AG04450 (cell line): ENCODE results near the gene BMPER. TPM values are rescaled to one million over a fixed set of nuclear protein-coding genes. Genes with fewer than 3 reads are reported as not detected.

ENCODE experiments used
- CTCF ChIA-PET: fragments of 300-600, 350-600 bp; formaldehyde crosslinking; extraction: SDS; loops from one replicate; lab custom pipeline; 2022; ENCODE audit warnings: antibody characterized with exemption, inconsistent platforms; lab: Charles Lee
- POLR2A ChIA-PET: fragments of 350-600 bp; formaldehyde crosslinking; extraction: SDS; loops from one replicate; lab custom pipeline; 2021; ENCODE audit warnings: antibody characterized with exemption, inconsistent platforms; lab: Yijun Ruan, JAX
- DNase-seq: peaks from one replicate; pipeline ENCODE4 v3.0.0-alpha.2; 2011; ENCODE audit warnings: low read depth, low spot score
- H3K27ac ChIP-seq: one replicate; pipeline ENCODE4 v1.5.1; 2012; ENCODE audit warnings: low read depth, low read length, control low read depth
- H3K27me3 ChIP-seq: one replicate; pipeline ENCODE4 v1.6.0; 2012; ENCODE audit warnings: low read length; ENCODE audit not compliant: control insufficient read depth, insufficient read depth
- H3K4me3 ChIP-seq: 2 replicates; pipeline ENCODE4 v1.5.1; 2011; ENCODE audit warnings: mild to moderate bottlenecking, low read depth, low read length, control low read depth
- H3K9me3 ChIP-seq: 2 replicates; pipeline ENCODE4 v1.5.1; 2012; ENCODE audit warnings: low read length; ENCODE audit not compliant: control insufficient read depth, insufficient read depth
- polyA plus RNA-seq: library from polyadenylated mRNA; depleted of rRNA; stranded (reverse); fragments of >200 nt; gene quantifications from 2 replicates; pipeline ENCODE4 v1.2.3, GENCODE V29; 2011
- TF ChIP-seq, protein P1 (sequence below): IDR thresholded peaks from 2 replicates; pipeline ENCODE4 v1.5.1; 2011; ENCODE audit warnings: low read depth, low read length, control low read depth, inconsistent platforms

Gene BMPER
- polyA plus RNA-seq, 1 experiment: 1.1 TPM

DNA sequence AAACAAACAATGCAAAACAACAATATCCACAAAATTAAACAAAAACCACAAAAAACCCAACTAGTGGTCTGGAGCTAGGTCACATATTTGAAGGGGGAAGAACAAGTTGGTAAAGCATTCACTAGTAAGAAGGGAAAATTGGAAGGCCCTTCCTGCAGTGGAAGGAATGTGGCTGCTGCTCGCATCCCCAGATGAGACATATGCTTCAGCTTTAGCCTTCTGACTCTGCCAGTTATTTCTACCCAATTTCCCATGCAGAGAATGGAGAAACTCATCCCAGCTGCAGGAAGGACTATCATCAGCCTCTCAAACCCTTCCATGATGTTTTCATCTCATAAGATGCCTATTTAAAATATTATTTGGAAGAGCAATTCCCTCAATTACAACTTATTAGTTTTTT is 176.6 kb downstream of the BMPER start:
- no peak overlapping the region for H3K4me3 ChIP-seq
- no peaks in the 10 kb centered on the region for H3K27me3 ChIP-seq
- ChIA-PET POLR2A (no interaction called here), CTCF (interaction anchor here (1.4 kb wide), 1 partner anchor 149 kb away, joined by 10 read pairs; no protein-coding TSS in a partner anchor)
- H3K9me3 ChIP-seq: peaks cover 4% of the 10 kb centered on the region; the same call in 1 of the 2 replicates
- H3K27ac ChIP-seq: no peak overlapping the region
- TF ChIP-seq, protein P1, sequence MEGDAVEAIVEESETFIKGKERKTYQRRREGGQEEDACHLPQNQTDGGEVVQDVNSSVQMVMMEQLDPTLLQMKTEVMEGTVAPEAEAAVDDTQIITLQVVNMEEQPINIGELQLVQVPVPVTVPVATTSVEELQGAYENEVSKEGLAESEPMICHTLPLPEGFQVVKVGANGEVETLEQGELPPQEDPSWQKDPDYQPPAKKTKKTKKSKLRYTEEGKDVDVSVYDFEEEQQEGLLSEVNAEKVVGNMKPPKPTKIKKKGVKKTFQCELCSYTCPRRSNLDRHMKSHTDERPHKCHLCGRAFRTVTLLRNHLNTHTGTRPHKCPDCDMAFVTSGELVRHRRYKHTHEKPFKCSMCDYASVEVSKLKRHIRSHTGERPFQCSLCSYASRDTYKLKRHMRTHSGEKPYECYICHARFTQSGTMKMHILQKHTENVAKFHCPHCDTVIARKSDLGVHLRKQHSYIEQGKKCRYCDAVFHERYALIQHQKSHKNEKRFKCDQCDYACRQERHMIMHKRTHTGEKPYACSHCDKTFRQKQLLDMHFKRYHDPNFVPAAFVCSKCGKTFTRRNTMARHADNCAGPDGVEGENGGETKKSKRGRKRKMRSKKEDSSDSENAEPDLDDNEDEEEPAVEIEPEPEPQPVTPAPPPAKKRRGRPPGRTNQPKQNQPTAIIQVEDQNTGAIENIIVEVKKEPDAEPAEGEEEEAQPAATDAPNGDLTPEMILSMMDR: no peak
- no peak for DNase-seq

DNA sequence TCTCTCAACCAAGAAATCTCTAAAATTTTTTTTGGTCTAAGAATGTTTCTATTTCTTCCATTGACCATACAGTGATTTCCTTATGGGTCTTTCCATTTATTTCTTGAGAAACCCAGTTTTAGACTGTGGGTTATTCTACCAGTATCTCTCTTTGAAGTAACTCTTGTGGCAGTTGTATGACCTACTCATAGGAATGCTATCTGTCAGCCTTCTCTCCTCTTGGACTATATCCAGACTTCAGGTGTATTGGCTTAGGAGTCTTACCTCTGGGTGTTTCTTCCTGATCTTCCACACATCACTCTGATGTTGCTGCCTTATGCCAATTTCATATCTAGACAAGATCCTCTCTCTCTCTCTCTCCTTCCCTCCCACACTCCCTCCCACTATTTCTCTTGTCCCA is 178.1 kb downstream of the BMPER start:
- CTCF ChIA-PET: no interaction called here
- no peak for DNase-seq

DNA sequence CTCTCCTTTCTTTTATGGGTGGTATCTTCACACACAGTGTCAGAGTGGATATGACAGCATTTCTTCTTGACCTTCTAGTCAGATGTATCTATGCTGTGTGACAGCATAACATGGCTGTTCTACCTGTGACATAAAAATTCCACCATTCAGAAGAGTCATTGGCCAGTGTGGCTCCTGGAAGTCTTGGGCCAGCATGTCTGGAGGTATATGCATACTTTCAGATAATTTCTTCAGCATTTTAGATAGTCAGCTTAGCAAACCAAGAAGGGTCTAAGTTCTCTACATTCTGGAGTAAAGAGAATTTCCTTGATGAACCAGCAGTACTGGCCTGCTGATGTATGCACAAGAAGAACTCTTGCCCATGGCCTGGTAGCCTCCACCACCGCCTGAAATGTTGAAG is 179.3 kb downstream of the BMPER start:
- POLR2A ChIA-PET: no interaction called here
- TF ChIP-seq, protein P1: no peak
- Histone ChIP-seq H3K4me3 (no peak overlapping the region), H3K9me3 (no peaks in the 10 kb centered on the region), H3K27ac (no peak overlapping the region), H3K27me3 (no peaks in the 10 kb centered on the region)
- no peak for DNase-seq
- CTCF ChIA-PET: interaction anchor here (2.0 to 2.2 kb wide), 2 partner anchors 102 to 152 kb away, joined by 7 to 10 read pairs; no protein-coding TSS in a partner anchor

More for the DNA sequence above, 178.1 kb downstream of the BMPER start:
- Histone ChIP-seq H3K4me3 (no peak overlapping the region), H3K27ac (no peak overlapping the region), H3K27me3 (no peaks in the 10 kb centered on the region), H3K9me3 (peaks cover 4% of the 10 kb centered on the region; the same call in 1 of the 2 replicates)
- POLR2A ChIA-PET: no interaction called here
- TF ChIP-seq, protein P1: no peak

DNA sequence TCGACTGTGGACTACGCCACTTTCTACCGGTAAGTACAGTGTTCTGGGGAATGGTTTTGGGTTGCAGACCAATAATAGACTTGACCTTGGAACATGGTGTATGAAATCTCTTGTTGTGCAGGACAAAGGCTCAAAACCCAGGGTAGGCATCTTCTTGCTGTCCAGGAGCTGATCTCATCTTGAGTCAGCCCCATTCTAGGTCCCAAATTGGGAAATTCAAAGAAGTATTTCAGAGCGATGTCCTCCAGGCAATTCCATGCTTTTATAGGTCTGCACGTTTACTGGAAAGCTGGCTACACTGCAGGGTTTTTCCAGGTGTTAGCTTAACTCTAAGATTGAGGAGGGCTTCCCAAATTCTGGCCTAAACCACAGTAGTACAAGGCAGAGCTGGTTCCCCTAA is 180.7 kb downstream of the BMPER start:
- CTCF ChIA-PET: interaction anchor here (0.8 to 3.3 kb wide), 5 partner anchors 10 to 153 kb away, joined by 3 to 12 read pairs (median 7); no protein-coding TSS in a partner anchor
- DNase-seq: no peak

DNA sequence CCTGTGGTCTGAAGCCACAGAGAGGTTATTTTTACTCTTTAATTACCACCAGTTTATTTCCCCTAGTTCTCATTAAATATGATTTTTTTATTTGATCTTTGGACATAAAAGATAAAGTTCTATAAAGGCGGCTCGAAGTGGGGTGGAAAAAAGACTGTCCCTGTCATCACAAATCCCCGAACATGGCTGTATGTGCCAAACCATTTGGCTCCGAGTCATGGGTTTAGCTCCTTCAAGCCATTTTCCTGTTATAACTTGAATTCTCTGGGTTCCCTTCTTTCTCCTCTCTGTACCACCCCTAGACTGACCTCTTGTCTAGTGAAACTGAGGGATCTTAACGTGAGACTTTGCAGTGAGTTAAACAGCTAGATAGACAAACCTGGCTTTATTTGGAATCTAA is 181.6 kb downstream of the BMPER start:
- no peaks in the 10 kb centered on the region for H3K9me3 ChIP-seq
- DNase-seq: no peak
- POLR2A ChIA-PET: no interaction called here
- no peak overlapping the region for H3K4me3 ChIP-seq
- no peaks in the 10 kb centered on the region for H3K27me3 ChIP-seq
- no peak overlapping the region for H3K27ac ChIP-seq
- TF ChIP-seq, protein P1: no peak
- CTCF ChIA-PET: interaction anchor here (1.0 to 3.3 kb wide), 12 partner anchors 10 to 902 kb away, joined by 3 to 58 read pairs (median 6); no protein-coding TSS in a partner anchor

More for the DNA sequence above, 180.7 kb downstream of the BMPER start:
- TF ChIP-seq, protein P1: no peak
- no peak overlapping the region for H3K4me3 ChIP-seq
- no peak overlapping the region for H3K27ac ChIP-seq
- no peaks in the 10 kb centered on the region for H3K9me3 ChIP-seq
- H3K27me3 ChIP-seq: no peaks in the 10 kb centered on the region
- POLR2A ChIA-PET: no interaction called here
